ENCODE measurements around the gene UBE3D.
"Not testable (repeated sequence)": the region's sequence is repeated elsewhere in the genome, so short reads cannot be mapped to it uniquely, and the experiment has no call there.

The UBE3D gene

DNA sequence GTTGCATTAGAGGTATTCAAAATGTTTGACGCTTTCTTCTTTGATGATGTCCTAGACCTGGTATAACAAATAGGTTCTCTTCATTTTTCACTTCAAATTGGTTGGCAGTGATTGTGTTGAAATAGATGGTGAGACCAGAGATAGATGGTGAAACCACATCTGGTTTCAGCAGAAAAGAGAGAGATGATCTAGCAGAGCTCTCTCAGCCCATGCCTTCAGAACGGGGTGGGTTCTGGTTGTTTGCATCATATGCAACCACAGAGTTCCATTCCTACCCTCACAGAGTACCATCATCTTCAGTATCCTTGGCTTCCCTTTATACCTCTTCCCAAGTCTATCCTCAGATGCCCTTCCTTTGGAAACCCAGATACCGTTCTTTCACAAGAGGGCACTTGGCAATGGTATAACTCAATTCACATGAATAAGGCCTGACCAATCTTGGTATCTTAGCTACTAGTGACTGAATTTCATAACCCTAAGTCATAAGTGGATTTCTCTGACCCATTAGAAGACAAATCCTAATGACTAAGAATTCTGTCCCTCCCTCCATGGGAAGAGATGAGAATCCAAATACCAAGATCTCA is 93.7 kb downstream of the UBE3D start:
- DNase-seq: no peak

DNA sequence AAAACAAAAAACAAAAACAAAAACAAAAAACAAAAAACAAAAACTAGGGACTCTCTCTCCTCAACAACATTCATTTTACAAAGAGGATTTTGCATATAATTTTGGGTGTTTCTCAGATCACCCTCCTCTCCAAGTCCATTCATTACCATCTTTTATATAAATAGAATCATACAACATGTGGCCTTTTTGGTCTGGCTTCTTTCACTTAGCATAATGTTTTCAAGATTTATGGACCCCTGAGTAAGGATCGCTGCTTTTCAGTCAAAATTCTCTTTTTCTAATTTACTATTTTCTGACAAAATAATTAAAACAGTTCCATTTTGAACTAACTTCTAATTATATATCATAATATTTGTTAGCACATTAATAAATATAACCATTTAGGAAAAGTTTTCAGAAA is 94.8 kb downstream of the UBE3D start:
- DNase-seq: no peak

DNA sequence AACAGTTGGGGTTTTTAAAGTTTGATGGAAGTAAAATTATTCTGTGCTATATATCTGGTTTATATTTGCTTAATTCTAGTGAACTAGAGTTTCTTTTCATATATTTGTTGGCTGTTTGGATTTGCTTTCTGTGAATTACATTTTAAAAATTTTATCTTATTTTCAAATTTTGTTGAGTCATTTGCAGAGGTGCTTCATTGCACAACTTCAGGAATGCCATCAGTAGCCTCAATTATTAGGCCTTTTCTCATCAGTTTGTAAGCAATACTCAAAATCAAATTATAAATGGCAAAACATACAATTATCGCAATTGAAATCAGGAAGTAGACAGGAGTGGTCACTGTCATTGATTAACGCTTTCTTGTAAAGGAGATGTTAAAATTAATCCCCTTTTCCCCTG is 96.9 kb downstream of the UBE3D start:
- DNase-seq: no peak

DNA sequence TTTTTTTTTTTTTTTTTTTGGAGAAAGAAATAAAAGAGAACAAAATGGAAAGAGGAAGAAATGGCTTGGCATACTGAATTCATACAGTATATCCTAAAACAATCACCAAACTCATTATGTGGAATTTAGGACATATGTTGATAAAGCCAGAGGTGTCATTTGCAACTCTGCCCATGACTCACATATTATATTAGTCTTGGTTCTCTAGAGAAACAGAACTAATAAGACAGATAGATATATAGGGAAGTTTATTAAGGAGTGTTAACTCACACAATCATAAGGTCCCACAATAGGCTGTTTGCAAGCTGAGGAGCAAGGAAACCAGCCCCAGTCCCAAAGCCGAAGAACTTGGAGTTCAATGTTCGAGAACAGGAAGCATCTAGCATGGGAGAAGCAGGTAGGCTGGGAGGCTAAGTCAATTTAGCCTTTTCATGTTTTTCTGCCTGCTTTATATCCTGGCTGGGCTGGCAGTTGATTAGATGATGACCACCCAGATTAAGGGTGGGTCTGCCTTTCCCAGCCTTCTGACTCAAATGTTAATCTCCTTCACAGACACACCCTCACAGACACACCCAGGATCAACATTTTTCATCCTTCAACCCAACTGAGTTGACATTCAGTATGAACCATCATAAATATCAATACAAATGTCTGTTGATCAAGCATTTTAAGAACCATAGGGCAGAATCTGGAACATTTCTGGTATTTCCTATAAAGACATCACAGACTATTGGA is 102.3 kb downstream of the UBE3D start:
- DNase-seq: no peak

DNA sequence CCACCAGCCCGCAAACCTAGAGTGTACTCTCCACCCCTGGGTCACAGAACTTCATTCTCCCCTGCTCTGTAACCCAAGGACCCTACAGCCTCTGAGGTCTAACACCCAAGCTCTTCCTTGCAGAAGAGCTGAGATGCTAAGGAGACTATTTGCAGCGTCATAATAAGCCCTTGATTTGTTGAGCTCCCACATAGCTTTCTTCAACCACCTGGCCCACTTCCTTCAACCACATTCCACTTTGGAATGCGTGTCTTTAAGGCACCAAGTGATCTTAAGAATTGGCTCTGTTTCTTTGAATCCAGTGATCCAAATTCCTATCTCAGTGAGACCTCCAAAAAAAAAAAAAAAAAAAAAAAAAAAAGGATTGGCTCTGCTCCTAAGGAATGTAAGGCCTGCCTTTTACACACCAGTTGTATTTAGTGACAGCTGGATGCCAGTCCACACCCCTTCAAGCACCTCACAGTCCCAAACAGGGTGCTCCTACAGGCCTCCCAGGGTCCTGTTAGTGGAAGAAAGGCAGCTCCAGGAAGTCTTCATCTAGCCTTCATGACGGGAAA is 106.2 kb downstream of the UBE3D start:
- no peak for DNase-seq

DNA sequence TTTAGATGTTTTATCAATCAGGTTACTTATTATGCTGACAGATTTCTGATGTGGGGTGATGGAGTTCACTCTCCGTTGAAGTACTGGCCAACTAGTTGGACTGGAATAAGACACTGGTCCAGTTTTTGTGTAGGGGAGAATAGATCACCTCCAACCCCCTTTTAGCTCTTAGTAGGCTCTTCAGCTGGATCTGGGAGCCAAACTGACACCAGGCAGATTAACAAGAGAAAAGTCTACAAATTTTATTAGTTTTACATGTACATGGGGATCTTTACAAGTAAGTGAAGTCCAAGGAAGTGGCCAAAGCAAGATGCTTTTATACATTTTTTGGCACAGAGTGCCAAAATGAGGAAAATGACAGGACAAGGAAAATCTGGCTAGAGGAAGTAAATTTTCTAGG is 107.1 kb downstream of the UBE3D start:
- DNase-seq: no peak

DNA sequence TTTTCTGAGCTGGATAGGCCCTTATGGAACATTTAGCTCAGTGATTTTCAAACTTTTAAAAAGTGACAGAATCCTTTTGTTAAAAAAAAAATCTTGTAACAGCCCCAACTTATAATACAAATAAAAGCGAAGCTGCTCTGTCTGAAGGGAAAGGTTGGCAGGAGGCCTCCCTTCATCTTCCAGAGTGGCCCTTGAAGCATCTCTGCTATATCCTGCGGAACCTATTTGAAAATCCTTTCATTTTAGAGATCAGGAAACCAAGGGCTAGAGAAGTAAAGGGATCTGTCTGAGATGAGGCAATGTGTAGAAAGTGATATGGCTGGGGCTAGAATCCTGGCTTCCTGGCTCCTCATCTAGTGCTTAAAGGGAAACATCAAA is 107.8 kb downstream of the UBE3D start:
- no peak for DNase-seq

DNA sequence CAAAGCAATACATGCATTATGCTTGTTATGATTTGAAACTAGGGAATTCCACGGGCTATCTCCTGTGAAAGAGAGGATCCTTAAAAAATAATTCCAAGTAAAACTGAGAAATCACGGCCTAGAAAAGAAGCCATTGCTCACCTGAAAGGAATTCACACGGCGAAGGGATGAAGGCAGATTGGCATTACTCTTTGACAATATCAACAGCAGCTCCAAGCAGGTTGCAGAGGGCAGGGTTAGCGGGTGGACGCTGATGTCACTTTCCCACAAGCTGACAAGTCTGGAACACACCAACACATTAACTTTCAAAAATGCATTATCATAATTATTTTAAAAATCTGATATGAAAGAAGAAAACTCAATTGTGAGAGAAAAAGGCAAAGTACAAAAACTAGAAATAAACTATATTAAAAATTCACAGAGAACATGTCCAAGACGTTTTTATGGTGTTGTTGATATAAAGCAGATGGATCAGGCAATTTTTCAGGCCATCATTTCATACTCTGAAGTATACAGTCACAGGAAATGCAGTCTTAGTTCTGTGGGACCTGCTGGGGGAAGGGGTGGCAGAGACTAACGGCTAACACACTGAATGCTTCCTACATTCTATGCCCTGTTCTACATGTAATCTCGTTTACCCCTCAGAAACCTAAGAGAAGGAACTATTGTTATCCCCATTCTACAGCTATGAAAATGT is 108.3 kb downstream of the UBE3D start:
- DNase-seq: no peak

DNA sequence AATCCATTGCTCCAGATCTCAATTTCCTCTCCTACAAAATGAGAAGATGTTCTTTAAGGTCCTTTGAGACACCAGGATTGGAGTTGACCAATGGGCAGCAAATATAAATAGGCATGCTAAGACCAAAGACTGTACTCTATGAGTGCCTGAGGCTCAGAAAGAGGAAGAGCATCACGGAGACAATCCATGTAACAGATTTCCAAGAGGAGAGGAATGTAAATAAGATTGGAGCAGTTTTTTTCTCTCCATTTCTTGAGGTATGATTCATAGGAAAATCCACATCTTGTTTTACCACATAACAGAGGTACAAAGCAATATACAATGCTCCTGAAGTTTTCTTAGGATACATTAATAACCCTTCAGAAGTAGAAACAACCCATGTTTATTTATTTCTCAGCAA is 109.8 kb downstream of the UBE3D start:
- no peak for DNase-seq

DNA sequence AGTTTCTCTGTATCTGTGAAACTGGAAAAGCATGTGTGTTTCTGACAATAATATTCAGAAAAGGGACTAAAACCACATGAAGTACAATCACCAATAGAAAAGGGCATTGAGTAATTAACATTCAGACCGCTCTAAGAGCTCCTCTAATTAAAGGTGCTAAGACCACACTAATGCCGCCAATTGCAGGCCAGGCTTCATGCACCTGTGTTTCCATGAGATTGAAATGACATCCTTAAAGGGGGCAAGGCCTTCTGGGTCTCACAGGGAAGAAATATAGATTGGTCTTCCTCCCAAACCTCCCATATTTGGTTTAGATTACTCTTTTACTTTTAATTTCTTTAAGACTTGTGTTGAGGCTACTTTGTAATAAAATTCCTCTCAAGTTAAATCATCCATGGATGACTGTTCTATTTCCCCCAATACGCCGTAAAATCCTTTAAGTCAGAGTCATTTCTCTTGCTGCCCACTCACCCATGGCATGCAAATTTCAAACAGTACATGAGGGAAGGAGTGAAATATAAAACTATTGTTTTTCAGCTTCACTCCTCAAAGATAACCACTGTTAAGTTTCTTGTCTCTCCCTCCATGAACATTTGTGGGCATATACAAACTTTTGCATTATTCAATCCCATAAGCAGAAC is 110.6 kb downstream of the UBE3D start:
- no peak for DNase-seq

DNA sequence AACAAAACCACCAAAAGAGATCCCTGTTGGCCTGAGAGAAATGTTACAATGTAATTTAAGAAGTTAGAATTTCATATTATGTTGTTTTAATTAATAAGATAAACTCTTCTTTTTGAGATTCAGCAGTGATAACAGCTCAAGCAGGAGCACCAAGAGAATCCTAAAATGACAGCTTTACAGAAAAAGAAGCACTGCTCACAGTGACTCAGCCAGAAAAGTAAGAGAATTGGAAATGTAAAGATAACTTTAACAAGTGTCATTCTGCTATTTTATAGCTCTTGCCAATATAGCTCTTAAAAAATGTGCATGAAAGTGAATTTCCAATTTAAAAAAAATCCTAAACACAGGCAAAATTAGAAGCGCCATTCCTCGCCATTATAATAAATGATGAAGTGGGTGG is 111.3 kb downstream of the UBE3D start:
- DNase-seq: no peak

DNA sequence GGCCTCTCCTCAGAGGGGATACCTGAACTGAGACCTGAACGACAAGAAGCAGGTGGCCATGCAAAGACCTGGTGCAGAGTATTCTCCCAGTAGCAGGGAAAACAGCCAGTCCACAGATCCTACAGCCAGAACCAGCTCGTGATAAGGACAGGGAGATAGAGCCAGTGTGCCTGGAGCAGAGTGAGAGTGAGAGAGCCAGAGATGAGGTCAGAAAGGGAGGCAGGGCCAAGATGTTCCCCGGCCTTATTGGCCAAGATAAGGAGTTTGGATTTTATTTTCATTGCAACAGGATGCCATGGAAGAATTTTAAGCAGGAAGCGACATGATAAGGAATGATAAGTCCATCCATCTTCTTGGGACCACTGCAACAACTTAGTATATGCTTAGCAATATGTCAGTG is 111.8 kb downstream of the UBE3D start:
- DNase-seq: no peak

DNA sequence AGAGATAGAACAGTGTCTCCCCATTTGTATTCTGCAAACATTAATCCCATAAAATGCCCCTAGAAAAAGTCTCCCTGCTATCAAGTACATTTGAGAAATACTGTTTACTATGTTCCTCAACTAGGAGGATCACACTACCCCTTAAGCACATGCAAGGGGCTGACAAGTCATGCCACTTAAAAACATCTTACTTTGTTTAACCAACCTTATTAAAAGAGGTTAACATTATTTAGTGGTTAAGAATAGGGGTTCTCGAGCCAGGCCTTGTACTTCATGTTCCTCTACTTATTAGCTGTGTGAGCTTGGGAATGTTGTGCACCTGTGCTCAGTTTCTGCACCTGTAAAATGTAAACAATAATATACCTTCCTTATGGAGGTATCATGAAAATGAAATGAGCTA is 113.7 kb downstream of the UBE3D start:
- no peak for DNase-seq

DNA sequence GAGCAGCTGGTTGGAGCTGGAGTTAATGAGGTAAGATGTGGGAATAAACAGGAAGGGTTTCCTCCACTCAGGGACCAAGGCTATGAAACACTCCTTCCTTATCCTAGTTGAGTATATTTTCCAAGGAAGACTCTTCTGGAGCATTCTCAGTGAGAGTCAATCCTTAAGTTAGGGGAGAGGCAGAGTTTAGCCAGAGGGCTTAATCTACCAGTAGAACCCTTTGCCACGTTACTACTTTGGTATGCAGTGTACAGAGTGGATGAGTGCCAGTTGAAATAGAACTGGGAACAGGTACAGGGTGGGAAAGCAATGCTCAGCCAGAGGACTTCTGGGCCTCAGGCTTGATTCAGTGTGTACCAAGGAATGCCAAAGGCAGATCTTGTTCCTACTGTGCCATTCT is 114.3 kb downstream of the UBE3D start:
- no peak for DNase-seq

DNA sequence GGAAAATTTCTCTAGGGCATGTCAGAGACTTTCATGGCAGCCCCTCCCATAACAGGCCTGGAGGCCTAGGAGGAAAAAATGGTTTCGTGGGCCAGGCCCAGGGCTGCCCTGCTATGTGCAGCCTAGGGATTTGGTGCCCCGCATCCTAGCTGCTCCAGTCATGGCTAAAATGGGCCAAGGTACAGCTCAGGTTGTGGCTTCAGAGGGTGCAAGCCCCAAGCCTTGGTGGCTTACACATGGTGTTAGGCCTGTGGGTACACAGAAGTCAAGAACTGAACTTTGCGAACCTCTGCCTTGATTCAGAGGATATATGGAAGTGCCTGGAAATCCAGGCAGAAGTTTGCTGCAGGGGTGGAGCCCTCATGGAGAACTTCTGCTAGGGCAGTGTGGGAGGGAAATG is 134.7 kb downstream of the UBE3D start:
- not testable (repeated sequence) for DNase-seq

DNA sequence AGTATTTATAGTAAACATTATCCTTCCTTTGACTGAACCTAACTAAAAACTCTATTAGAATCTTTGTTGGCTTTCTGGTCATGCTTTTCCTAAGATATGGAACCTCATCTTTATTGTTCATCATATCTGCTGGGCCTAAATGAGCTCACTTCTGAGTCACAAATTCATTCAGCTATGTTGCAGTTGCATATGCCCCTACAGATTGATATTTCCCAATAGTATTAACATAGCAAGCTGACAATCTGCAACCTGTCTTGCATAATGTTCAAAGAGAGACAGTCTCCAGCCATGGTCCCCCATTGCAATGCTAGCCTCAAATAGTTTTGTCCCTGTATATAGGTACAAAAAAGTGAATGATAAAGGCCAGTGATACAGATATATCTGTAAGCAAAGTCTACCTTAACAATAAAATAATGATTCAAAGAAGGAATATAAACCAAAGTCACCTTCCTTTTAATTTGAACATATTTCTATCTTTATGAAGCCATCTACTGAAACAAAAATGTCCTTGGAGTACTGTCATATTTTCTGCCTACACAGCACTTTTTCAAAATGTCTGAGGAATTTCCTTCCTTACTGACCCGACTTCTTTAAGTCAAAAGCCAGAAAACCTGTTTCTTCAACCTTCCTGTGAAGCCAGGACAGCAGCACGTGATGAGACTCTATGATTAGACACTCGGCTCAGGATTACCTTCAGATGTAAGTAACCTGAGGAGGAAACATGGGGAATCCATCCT is 140.7 kb downstream of the UBE3D start:
- DNase-seq: no peak

DNA sequence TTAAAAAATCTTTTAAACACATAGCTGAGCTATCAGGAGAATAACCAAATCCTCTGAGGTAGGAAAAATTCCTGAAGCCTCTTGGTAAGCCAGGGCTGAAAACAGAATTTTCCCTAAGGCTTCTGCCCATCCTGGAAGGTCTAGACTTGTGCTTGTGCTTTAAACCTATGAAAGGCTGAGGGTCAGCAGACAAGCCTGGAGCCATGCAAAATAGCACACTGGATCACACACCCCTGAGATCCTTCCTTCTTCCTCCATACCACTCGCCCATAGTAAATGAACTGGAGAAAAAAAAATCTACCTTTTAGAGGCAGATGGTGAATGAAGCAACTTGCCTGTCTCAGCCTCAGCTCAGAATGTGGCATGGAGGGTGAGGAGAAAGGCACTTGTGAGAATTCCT is 144.4 kb downstream of the UBE3D start:
- DNase-seq: no peak

DNA sequence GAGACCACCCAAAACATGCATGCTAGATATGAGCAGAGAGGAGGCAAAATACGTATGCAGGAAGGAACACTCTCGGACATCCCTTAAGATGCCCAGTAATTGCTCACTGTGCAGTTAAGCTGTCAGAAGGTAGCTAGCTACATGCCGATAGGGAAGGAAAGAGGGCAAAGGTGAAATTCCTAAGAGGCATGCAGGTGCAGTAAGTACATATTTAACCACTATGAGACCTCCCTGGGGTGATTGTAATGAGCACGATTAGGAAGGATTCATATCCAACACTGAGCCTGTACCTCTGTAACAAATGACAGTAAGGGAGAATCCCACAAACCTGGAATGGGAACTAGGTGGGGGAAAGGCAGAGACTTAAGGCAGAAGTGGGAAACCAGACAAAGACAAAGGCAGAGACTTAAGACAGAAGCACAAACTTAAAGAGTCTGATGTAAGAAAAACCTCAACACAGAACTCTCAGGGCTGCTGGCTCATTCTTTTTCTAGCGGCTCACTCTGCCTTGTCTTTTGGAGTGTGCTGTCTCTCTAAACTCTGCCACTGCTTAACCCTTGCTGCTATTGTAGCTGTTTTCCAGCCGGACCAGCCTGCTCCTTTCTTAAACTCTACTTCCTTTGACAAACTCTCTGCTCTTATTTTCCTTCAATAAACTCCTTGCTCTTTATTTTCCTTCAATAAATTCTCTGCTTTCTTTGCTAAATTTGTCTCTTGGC is 148.1 kb downstream of the UBE3D start:
- DNase-seq: no peak

DNA sequence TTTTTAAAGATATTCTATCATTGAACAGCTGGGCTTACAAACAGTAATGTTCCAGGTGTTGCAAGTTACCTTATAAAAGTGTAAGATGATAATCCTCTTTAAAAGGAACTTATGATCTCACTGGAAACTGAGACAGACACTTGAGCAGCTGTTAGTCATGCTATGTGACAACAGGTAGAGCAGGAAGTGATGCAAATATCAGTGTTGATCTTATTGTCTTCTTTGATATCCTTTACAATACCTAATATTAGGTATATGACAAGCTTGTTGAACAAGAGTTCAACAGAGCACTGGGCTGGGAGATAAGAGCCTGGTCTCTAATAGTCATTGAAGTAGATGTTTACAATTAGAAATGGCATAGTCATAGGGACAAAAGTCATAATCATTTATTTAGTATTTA is 150.0 kb downstream of the UBE3D start:
- no peak for DNase-seq

DNA sequence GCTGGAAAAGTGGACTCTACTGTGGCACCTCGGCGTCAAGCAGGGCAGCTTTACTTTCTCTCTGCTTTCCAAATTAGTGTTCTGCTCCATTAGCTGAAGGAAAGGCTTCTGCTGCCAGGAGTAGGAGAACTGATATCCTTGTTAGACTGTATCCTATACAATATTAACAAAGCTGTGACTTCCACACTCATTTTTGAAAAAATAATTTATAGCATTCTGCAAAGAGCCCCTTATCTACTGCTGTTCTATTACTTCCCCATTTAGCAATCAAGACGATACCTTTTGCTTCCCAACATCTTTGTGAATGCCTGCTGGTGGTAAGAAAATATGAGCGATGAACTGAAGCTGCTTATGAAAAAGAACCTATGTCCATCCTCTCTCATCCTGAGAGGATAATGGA is 151.1 kb downstream of the UBE3D start:
- DNase-seq: no peak

DNA sequence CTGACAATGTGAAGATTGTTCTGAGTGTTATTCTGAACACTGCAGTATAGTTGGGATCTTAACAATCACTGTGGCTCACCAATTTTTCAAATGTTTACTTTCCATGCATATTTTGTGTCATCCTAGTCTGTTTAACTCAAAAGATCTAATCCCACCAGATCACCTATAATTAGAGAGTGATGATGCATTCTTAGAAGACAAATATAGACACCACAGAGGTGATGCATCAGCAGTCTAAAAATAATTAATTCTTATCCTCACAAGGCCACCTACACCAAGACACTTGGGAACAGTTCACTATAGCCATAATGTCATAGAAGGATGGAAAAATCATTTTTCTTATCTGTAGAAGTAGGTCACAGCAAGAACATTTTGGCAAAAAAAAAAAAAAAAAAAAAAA is 154.8 kb downstream of the UBE3D start:
- no peak for DNase-seq

DNA sequence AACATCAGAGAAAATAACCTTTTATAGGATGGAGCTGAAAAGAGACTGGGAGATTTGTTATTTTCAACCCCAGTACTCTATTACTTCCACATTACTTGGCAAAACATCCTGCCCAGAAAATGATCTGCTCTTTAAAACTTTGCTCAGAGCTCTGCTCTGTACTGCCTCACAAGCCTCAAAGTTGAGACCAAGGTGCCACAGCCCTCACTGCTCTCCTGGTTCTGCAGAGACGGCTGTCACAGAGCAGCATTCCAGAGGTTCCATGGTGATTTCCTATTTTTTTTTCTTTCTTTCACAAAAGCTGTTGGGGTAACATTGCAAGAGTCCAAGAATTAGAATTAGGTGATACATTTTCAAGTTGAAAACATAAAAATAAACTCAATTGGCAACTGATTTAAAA is 155.2 kb downstream of the UBE3D start:
- DNase-seq: no peak

Measured in stimulated activated naive CD4-positive, alpha-beta T cell treated with Interleukin-2 at 50 U/mL for 16 hours (primary cell).